Measurements from ENCODE around the gene DNAAF5.

Gene DNAAF5

GRCh38 chr7:707296-708000, 19.1 kb upstream of the DNAAF5 start:
- no peak for DNase-seq

GRCh38 chr7:710161-710560, 16.3 kb upstream of the DNAAF5 start:
- DNase-seq: no peak

- DNase-seq: no peak
These were observed 15.2 kb upstream of the DNAAF5 start for GRCh38 chr7:711093-711921.

GRCh38 chr7:711922-712380, 14.5 kb upstream of the DNAAF5 start:
- DNase-seq: no peak

- no peak for DNase-seq
These were observed 13.9 kb upstream of the DNAAF5 start for GRCh38 chr7:712381-713138.

GRCh38 chr7:713139-713457, 13.4 kb upstream of the DNAAF5 start:
- DNase-seq: no peak

- no peak for DNase-seq
These were observed 12.8 kb upstream of the DNAAF5 start for GRCh38 chr7:713488-714230.

GRCh38 chr7:714251-714671, 12.2 kb upstream of the DNAAF5 start:
- DNase-seq: no peak

- no peak for DNase-seq
These were observed 10.3 kb upstream of the DNAAF5 start for GRCh38 chr7:716222-716621.

GRCh38 chr7:716636-717035, 9.9 kb upstream of the DNAAF5 start:
- DNase-seq: no peak

GRCh38 chr7:721619-722248, 4.8 kb upstream of the DNAAF5 start:
- DNase-seq: no peak

GRCh38 chr7:723541-723940, 3.0 kb upstream of the DNAAF5 start:
- DNase-seq: no peak

GRCh38 chr7:724298-724697, 2.2 kb upstream of the DNAAF5 start:
- DNase-seq: no peak

- DNase-seq: no peak
These were observed 1.1 kb upstream of the DNAAF5 start for GRCh38 chr7:725223-726005.

- no peak for DNase-seq
These were observed 280 bp downstream of the DNAAF5 start for GRCh38 chr7:726854-727103.

GRCh38 chr7:727104-727805, 756 bp downstream of the DNAAF5 start, which contains the start of gene PRKAR1B:
TSS of gene PRKAR1B (minus strand) at chr7:727281. CDS start at chr7:711505, 15,776 bp downstream.
- DNase-seq: peak; percentile 44

- no peak for DNase-seq
These were observed 1.4 kb downstream of the DNAAF5 start for GRCh38 chr7:727806-728460.

- DNase-seq: no peak
These were observed 2.1 kb downstream of the DNAAF5 start for GRCh38 chr7:728602-729001.

GRCh38 chr7:729140-730000, 2.9 kb downstream of the DNAAF5 start:
- no peak for DNase-seq

Data from stimulated activated CD4-positive, alpha-beta T cell treated with anti-CD3 and anti-CD28 coated beads, Interleukin-1b, Interleukin-23, amount 100 ng/mL, for 48 hours (primary cell).